Measurements from ENCODE around the gene BANF1. TPM values are rescaled to one million over a fixed set of nuclear protein-coding genes. Genes with fewer than 3 reads are reported as not detected.

Gene BANF1
- total RNA-seq, 1 donor from 2014 or later: 26.6 TPM

- Histone ChIP-seq H3K27ac (ENCODE audit: low read depth, low read length) (no peak overlapping the region), H3K4me3 (ENCODE audit: low read length in 3 of 3) (no peak overlapping the region), H3K36me3 (ENCODE audit: control insufficient read depth in 3 of 3, insufficient read depth in 3 of 3, low read length in 3 of 3) (peaks cover 31 to 48% (median 34%) of the 10 kb centered on the region in 3 donors), H3K4me1 (ENCODE audit: control insufficient read depth in 3 of 3, insufficient read depth in 3 of 3, low read length in 3 of 3) (peaks cover 0 to 10% (median 0%) of the 10 kb centered on the region in 3 donors), H3K9me3 (ENCODE audit: control insufficient read depth in 3 of 3, low read length in 3 of 3) (no peaks in the 10 kb centered on the region), H3K27me3 (ENCODE audit: control insufficient read depth in 3 of 3, insufficient read depth in 3 of 3, low read length in 3 of 3) (no peaks in the 10 kb centered on the region), H3K9ac (ENCODE audit: low read depth in 1 of 3, low read length in 3 of 3) (no peak overlapping the region)
Observed at GRCh38 chr11:65978391-65979238, 23.7 kb upstream of the BANF1 start.

- H3K9me3 ChIP-seq (ENCODE audit: control insufficient read depth in 3 of 3, low read length in 3 of 3): no peaks in the 10 kb centered on the region
- no peaks in the 10 kb centered on the region for H3K27me3 ChIP-seq (ENCODE audit: control insufficient read depth in 3 of 3, insufficient read depth in 3 of 3, low read length in 3 of 3)
- no peak overlapping the region for H3K4me3 ChIP-seq (ENCODE audit: low read length in 3 of 3)
- H3K4me1 ChIP-seq (ENCODE audit: control insufficient read depth in 3 of 3, insufficient read depth in 3 of 3, low read length in 3 of 3): peaks cover 0 to 10% (median 0%) of the 10 kb centered on the region in 3 donors
- peaks cover 30 to 45% (median 34%) of the 10 kb centered on the region in 3 donors for H3K36me3 ChIP-seq (ENCODE audit: control insufficient read depth in 3 of 3, insufficient read depth in 3 of 3, low read length in 3 of 3)
- no peak overlapping the region for H3K27ac ChIP-seq (ENCODE audit: low read depth, low read length)
- peak overlapping the region in 1 of 3 donors; percentile 33 for H3K9ac ChIP-seq (ENCODE audit: low read depth in 1 of 3, low read length in 3 of 3)
Observed at GRCh38 chr11:65979261-65979759, 23.0 kb upstream of the BANF1 start.

- Histone ChIP-seq H3K9me3 (ENCODE audit: control insufficient read depth in 3 of 3, low read length in 3 of 3) (no peaks in the 10 kb centered on the region), H3K27me3 (ENCODE audit: control insufficient read depth in 3 of 3, insufficient read depth in 3 of 3, low read length in 3 of 3) (no peaks in the 10 kb centered on the region), H3K27ac (ENCODE audit: low read depth, low read length) (no peak overlapping the region), H3K4me1 (ENCODE audit: control insufficient read depth in 3 of 3, insufficient read depth in 3 of 3, low read length in 3 of 3) (peaks cover 0 to 10% (median 0%) of the 10 kb centered on the region in 3 donors), H3K4me3 (ENCODE audit: low read length in 3 of 3) (no peak overlapping the region), H3K9ac (ENCODE audit: low read depth in 1 of 3, low read length in 3 of 3) (peak overlapping the region in 1 of 3 donors; percentile 4), H3K36me3 (ENCODE audit: control insufficient read depth in 3 of 3, insufficient read depth in 3 of 3, low read length in 3 of 3) (peaks cover 26 to 38% (median 34%) of the 10 kb centered on the region in 3 donors)
Observed at GRCh38 chr11:65981101-65981740, 21.1 kb upstream of the BANF1 start.

DNA sequence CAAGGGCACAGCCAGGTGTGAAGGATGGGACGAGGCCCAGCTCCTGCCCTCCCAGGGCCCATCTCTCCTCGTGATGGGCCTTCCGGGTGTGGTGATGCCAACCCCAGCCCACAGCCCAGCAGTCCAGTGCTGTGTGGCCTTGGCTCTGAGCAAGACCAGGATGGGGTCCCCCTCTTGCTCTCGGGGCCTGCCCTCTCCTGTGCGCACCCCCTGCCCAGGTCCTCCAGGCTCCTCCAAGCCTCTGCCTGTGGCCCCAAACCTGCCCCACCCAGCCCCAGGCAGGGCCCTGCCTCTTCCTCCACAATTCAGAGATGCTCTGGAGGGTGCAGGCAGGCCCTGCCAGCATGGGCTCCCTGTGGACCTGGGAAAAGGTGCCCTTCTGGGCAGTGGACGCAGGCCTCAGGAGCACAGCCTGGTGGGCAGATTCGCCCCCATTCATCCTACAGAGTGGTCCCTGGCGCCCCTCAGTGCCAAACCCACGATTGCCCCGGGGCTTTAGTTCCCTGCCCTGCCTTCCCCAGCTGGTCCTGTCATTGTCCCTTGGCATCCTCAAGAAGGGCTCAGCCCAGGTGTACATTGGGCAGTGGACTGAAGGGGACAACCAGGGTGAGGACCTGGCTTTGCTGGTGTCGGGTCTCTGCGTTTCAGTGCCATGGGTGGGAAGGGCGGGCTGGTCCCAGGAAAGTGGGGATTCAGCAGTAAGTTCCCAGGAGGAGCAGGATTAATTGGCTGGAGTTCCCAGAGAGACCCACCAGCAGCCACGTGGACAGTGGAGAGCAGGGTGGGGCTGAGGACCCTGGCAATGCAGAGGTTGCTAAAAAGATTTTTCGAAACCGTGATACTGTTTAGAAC is 20.1 kb upstream of the BANF1 start:
- Histone ChIP-seq H3K27me3 (ENCODE audit: control insufficient read depth in 3 of 3, insufficient read depth in 3 of 3, low read length in 3 of 3) (no peaks in the 10 kb centered on the region), H3K27ac (ENCODE audit: low read depth, low read length) (no peak overlapping the region), H3K36me3 (ENCODE audit: control insufficient read depth in 3 of 3, insufficient read depth in 3 of 3, low read length in 3 of 3) (peaks cover 16 to 28% (median 24%) of the 10 kb centered on the region in 3 donors), H3K9me3 (ENCODE audit: control insufficient read depth in 3 of 3, low read length in 3 of 3) (no peaks in the 10 kb centered on the region), H3K4me1 (ENCODE audit: control insufficient read depth in 3 of 3, insufficient read depth in 3 of 3, low read length in 3 of 3) (peaks cover 0 to 10% (median 0%) of the 10 kb centered on the region in 3 donors), H3K9ac (ENCODE audit: low read depth in 1 of 3, low read length in 3 of 3) (peak overlapping the region in 1 of 3 donors; percentile 33), H3K4me3 (ENCODE audit: low read length in 3 of 3) (no peak overlapping the region)

GRCh38 chr11:65982824-65983588 is 19.3 kb upstream of the BANF1 start:
- peaks cover 0 to 10% (median 0%) of the 10 kb centered on the region in 3 donors for H3K4me1 ChIP-seq (ENCODE audit: control insufficient read depth in 3 of 3, insufficient read depth in 3 of 3, low read length in 3 of 3)
- H3K4me3 ChIP-seq (ENCODE audit: low read length in 3 of 3): no peak overlapping the region
- peaks cover 8 to 20% (median 17%) of the 10 kb centered on the region in 3 donors for H3K36me3 ChIP-seq (ENCODE audit: control insufficient read depth in 3 of 3, insufficient read depth in 3 of 3, low read length in 3 of 3)
- no peak overlapping the region for H3K27ac ChIP-seq (ENCODE audit: low read depth, low read length)
- H3K9me3 ChIP-seq (ENCODE audit: control insufficient read depth in 3 of 3, low read length in 3 of 3): no peaks in the 10 kb centered on the region
- H3K9ac ChIP-seq (ENCODE audit: low read depth in 1 of 3, low read length in 3 of 3): no peak overlapping the region
- no peaks in the 10 kb centered on the region for H3K27me3 ChIP-seq (ENCODE audit: control insufficient read depth in 3 of 3, insufficient read depth in 3 of 3, low read length in 3 of 3)

- Histone ChIP-seq H3K36me3 (ENCODE audit: control insufficient read depth in 3 of 3, insufficient read depth in 3 of 3, low read length in 3 of 3) (peaks cover 7 to 15% (median 12%) of the 10 kb centered on the region in 3 donors), H3K9ac (ENCODE audit: low read depth in 1 of 3, low read length in 3 of 3) (no peak overlapping the region), H3K4me1 (ENCODE audit: control insufficient read depth in 3 of 3, insufficient read depth in 3 of 3, low read length in 3 of 3) (peaks cover 0 to 10% (median 0%) of the 10 kb centered on the region in 3 donors), H3K27ac (ENCODE audit: low read depth, low read length) (no peak overlapping the region), H3K4me3 (ENCODE audit: low read length in 3 of 3) (no peak overlapping the region), H3K27me3 (ENCODE audit: control insufficient read depth in 3 of 3, insufficient read depth in 3 of 3, low read length in 3 of 3) (no peaks in the 10 kb centered on the region), H3K9me3 (ENCODE audit: control insufficient read depth in 3 of 3, low read length in 3 of 3) (no peaks in the 10 kb centered on the region)
Observed at GRCh38 chr11:65983589-65983987, 18.7 kb upstream of the BANF1 start.

GRCh38 chr11:65987336-65987735 is 15.0 kb upstream of the BANF1 start:
- Histone ChIP-seq H3K9me3 (ENCODE audit: control insufficient read depth in 3 of 3, low read length in 3 of 3) (no peaks in the 10 kb centered on the region), H3K27ac (ENCODE audit: low read depth, low read length) (no peak overlapping the region), H3K27me3 (ENCODE audit: control insufficient read depth in 3 of 3, insufficient read depth in 3 of 3, low read length in 3 of 3) (no peaks in the 10 kb centered on the region), H3K4me3 (ENCODE audit: low read length in 3 of 3) (no peak overlapping the region), H3K9ac (ENCODE audit: low read depth in 1 of 3, low read length in 3 of 3) (no peak overlapping the region), H3K36me3 (ENCODE audit: control insufficient read depth in 3 of 3, insufficient read depth in 3 of 3, low read length in 3 of 3) (no peaks in the 10 kb centered on the region), H3K4me1 (ENCODE audit: control insufficient read depth in 3 of 3, insufficient read depth in 3 of 3, low read length in 3 of 3) (no peaks in the 10 kb centered on the region)

- Histone ChIP-seq H3K4me3 (ENCODE audit: low read length in 3 of 3) (no peak overlapping the region), H3K4me1 (ENCODE audit: control insufficient read depth in 3 of 3, insufficient read depth in 3 of 3, low read length in 3 of 3) (no peaks in the 10 kb centered on the region), H3K27me3 (ENCODE audit: control insufficient read depth in 3 of 3, insufficient read depth in 3 of 3, low read length in 3 of 3) (no peaks in the 10 kb centered on the region), H3K9me3 (ENCODE audit: control insufficient read depth in 3 of 3, low read length in 3 of 3) (no peaks in the 10 kb centered on the region), H3K27ac (ENCODE audit: low read depth, low read length) (no peak overlapping the region), H3K36me3 (ENCODE audit: control insufficient read depth in 3 of 3, insufficient read depth in 3 of 3, low read length in 3 of 3) (no peaks in the 10 kb centered on the region), H3K9ac (ENCODE audit: low read depth in 1 of 3, low read length in 3 of 3) (no peak overlapping the region)
Observed at GRCh38 chr11:65988791-65989592, 13.3 kb upstream of the BANF1 start.
